GM12878 (cell line): ENCODE data around the gene SORL1. TPM values are rescaled to one million over a fixed set of nuclear protein-coding genes. Genes with fewer than 3 reads are reported as not detected.

Experiments used
- ASH2L ChIP-seq: fragments of 300-600, 200-600 bp; sonication (generic); IDR thresholded peaks from 2 replicates; pipeline ENCODE4 v1.6.1; 2017; ENCODE audit warnings: low read depth, mild to moderate bottlenecking, borderline replicate concordance
- CHD2 ChIP-seq: IDR thresholded peaks from 2 replicates; pipeline ENCODE4 v1.6.1; 2011; ENCODE audit warnings: low read depth, low read length, improper control_type of control experiment, borderline replicate concordance
- CREB1 ChIP-seq: IDR thresholded peaks from 2 replicates; pipeline ENCODE4 v1.6.1; 2012; ENCODE audit warnings: low read depth, mild to moderate bottlenecking, inconsistent platforms
- CTCF ChIP-seq, 3 experiments: IDR thresholded peaks in 2 of 3; conservative IDR thresholded peaks in 1 of 3; 2 replicates each; pipeline ENCODE4 v1.5.1; 2011; ENCODE audit warnings: low read depth in 3 of 3, low read length in 3 of 3, mild to moderate bottlenecking in 3 of 3, control low read depth in 2 of 3, moderate library complexity in 2 of 3, inconsistent platforms in 1 of 3, mixed read lengths in 1 of 3; ENCODE audit not compliant: control insufficient read depth in 2 of 3, insufficient read depth in 1 of 3; ENCODE audit errors: extremely low read depth in 1 of 3
- E2F4 ChIP-seq: IDR thresholded peaks from 2 replicates; pipeline ENCODE4 v1.6.1; 2012; ENCODE audit warnings: low read depth, low read length, improper control_type of control experiment
- JUND ChIP-seq: IDR thresholded peaks from 2 replicates; pipeline ENCODE4 v1.6.1; 2012; ENCODE audit warnings: low read depth, mild to moderate bottlenecking, low read length, improper control_type of control experiment, moderate library complexity
- KDM1A ChIP-seq: fragments of 200-600 bp; sonication (generic); IDR thresholded peaks from 2 replicates; pipeline ENCODE4 v1.6.1; 2016; ENCODE audit warnings: borderline replicate concordance
- KLF5 ChIP-seq: fragments of 450-650 bp; IDR thresholded peaks from 2 replicates; pipeline ENCODE4 v1.6.1; 2014; ENCODE audit warnings: mild to moderate bottlenecking; ENCODE audit not compliant: partially characterized antibody
- NFIC ChIP-seq: IDR thresholded peaks from 2 replicates; pipeline ENCODE4 v1.6.1; 2012; ENCODE audit warnings: low read depth, mild to moderate bottlenecking, inconsistent platforms, low read length, moderate library complexity
- NFYA ChIP-seq: IDR thresholded peaks from 2 replicates; pipeline ENCODE4 v1.6.1; 2011; ENCODE audit warnings: low read depth, mild to moderate bottlenecking, low read length, improper control_type of control experiment, borderline replicate concordance
- PAX8 ChIP-seq: fragments of 450-650 bp; IDR thresholded peaks from 2 replicates; pipeline ENCODE4 v1.6.1; 2017; ENCODE audit warnings: mild to moderate bottlenecking, moderate library complexity
- POLR2AphosphoS5 ChIP-seq: IDR thresholded peaks from 2 replicates; pipeline ENCODE4 v1.6.1; 2011; ENCODE audit warnings: mild to moderate bottlenecking, low read length, inconsistent platforms
- RUNX3 ChIP-seq: IDR thresholded peaks from 2 replicates; pipeline ENCODE4 v1.6.1; 2012; ENCODE audit warnings: low read length, inconsistent platforms
- TAF1 ChIP-seq: IDR thresholded peaks from 2 replicates; pipeline ENCODE4 v1.6.1; 2011; ENCODE audit warnings: mild to moderate bottlenecking, low read depth, low read length, borderline replicate concordance
- polyA plus RNA-seq, 11 experiments: library from polyadenylated mRNA; depleted of rRNA in 4 of 11; unstranded in 6 of 11; stranded (reverse) in 5 of 11; fragments of >200 nt; fragmentation: Nextera tagmentation in 4 of 11; fragmentation: Illumina TruSeq in 1 of 11; extraction: Ambion mirVana in 4 of 11; extraction: Trizol in 1 of 11; gene quantifications; 1 replicate in 1 of 11; 2 replicates in 10 of 11; pipeline versions ENCODE4 v1.2.1 to v1.2.3, GENCODE V29; 2011 to 2016; ENCODE audit warnings: inconsistent platforms in 2 of 11, missing spikeins in 2 of 11, low read depth in 1 of 11
- total RNA-seq, 4 experiments: library from RNA; depleted of rRNA in 3 of 4; stranded (reverse); fragments of >200 nt in 3 of 4; fragmentation: Illumina TruSeq in 1 of 4; extraction: Trizol in 1 of 4; gene quantifications; 2 replicates each; pipeline versions ENCODE4 v1.2.1 to v1.2.3, GENCODE V29; 2013 to 2021
- TF ChIP-seq, protein P1 (sequence below): fragments of 150-350 bp; IDR thresholded peaks from 2 replicates; pipeline ENCODE4 v1.6.1; 2016; ENCODE audit warnings: low read depth, low read length
- TF ChIP-seq, protein P2 (sequence below): IDR thresholded peaks from 2 replicates; pipeline ENCODE4 v1.6.1; 2011; ENCODE audit warnings: borderline replicate concordance, low read depth, mild to moderate bottlenecking, moderate library complexity, low read length; ENCODE audit not compliant: insufficient read depth, poor library complexity, severe bottlenecking
- TF ChIP-seq, protein P3 (sequence below): fragments of 150-350 bp; IDR thresholded peaks from 2 replicates; pipeline ENCODE4 v1.6.1; 2014; ENCODE audit warnings: mild to moderate bottlenecking, low read depth, low read length
- TF ChIP-seq, protein P4 (sequence below): fragments of 450-650 bp; IDR thresholded peaks from 2 replicates; pipeline ENCODE4 v1.6.1; 2014; ENCODE audit warnings: mild to moderate bottlenecking

SORL1 gene
- total and polyA plus RNA-seq, 10 of the 15 experiments (the other 5 are each of a cell fraction or from before 2014, with no cell fraction given) = 20.2 to 107 (median 59.9) TPM

DNA sequence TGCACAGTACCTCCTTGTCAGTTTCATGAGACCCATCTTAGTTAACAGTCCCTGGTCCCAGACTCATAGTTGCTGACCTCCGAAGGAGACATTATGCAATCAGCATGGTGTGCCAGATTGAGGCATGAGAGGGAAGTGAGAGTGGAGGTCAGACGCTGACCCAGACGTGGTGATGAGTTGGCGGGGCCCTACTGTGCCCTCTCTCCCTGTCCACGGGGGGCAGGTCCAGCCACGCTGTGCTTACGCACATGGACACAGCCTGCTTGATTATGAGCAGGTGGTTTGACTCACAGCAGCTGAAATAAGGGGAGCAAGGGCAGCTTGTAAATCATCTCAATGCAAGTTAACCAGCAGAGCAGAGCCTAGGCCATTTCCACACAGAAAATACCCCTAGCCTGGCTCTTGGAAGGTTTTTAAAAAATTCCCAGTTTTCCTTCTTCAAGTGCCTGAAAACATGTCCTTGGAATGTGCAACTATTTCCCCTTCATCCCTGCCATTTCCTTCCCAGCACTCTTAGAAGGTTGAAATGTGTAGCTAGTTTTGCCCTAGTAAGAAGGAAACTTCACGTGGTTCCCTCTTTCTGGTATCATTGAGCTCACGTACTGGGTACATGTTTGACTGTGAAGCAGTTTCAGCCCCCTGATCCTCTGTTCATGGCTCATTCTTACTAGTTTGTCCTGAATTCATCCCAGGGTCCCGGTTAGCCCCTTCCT lies 123.3 kb downstream of the SORL1 start (continued):
- TF ChIP-seq, protein P1, sequence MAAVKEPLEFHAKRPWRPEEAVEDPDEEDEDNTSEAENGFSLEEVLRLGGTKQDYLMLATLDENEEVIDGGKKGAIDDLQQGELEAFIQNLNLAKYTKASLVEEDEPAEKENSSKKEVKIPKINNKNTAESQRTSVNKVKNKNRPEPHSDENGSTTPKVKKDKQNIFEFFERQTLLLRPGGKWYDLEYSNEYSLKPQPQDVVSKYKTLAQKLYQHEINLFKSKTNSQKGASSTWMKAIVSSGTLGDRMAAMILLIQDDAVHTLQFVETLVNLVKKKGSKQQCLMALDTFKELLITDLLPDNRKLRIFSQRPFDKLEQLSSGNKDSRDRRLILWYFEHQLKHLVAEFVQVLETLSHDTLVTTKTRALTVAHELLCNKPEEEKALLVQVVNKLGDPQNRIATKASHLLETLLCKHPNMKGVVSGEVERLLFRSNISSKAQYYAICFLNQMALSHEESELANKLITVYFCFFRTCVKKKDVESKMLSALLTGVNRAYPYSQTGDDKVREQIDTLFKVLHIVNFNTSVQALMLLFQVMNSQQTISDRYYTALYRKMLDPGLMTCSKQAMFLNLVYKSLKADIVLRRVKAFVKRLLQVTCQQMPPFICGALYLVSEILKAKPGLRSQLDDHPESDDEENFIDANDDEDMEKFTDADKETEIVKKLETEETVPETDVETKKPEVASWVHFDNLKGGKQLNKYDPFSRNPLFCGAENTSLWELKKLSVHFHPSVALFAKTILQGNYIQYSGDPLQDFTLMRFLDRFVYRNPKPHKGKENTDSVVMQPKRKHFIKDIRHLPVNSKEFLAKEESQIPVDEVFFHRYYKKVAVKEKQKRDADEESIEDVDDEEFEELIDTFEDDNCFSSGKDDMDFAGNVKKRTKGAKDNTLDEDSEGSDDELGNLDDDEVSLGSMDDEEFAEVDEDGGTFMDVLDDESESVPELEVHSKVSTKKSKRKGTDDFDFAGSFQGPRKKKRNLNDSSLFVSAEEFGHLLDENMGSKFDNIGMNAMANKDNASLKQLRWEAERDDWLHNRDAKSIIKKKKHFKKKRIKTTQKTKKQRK = no peak
- TF ChIP-seq POLR2AphosphoS5 = no peak
- TF ChIP-seq ASH2L = 0 out of 2 replicates have a peak, but pooled peaks have one; percentile 22
- TF ChIP-seq, protein P2, sequence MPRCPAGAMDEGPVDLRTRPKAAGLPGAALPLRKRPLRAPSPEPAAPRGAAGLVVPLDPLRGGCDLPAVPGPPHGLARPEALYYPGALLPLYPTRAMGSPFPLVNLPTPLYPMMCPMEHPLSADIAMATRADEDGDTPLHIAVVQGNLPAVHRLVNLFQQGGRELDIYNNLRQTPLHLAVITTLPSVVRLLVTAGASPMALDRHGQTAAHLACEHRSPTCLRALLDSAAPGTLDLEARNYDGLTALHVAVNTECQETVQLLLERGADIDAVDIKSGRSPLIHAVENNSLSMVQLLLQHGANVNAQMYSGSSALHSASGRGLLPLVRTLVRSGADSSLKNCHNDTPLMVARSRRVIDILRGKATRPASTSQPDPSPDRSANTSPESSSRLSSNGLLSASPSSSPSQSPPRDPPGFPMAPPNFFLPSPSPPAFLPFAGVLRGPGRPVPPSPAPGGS = peak; percentile 72
- TF ChIP-seq KDM1A = no peak
- TF ChIP-seq KLF5 = peak; percentile 23
- no peak for TF ChIP-seq TAF1
- TF ChIP-seq PAX8 = no peak
- TF ChIP-seq NFIC = peak; percentile 71
- TF ChIP-seq E2F4 = no peak
- peak; percentile 75 for TF ChIP-seq CREB1
- peak; percentile 80 for TF ChIP-seq CHD2
- peak; percentile 67 for TF ChIP-seq RUNX3
- TF ChIP-seq NFYA = no peak
- TF ChIP-seq CTCF (IDR thresholded peaks at IDR 0.05 in 2 of 3, conservative IDR thresholded peaks at IDR 0.05 in 1 of 3; ENCODE audit: control insufficient read depth in 2 of 3, extremely low read depth in 1 of 3, insufficient read depth in 1 of 3, low read depth in 3 of 3, low read length in 3 of 3) = no peak
- TF ChIP-seq JUND = no peak
- TF ChIP-seq, protein P3, sequence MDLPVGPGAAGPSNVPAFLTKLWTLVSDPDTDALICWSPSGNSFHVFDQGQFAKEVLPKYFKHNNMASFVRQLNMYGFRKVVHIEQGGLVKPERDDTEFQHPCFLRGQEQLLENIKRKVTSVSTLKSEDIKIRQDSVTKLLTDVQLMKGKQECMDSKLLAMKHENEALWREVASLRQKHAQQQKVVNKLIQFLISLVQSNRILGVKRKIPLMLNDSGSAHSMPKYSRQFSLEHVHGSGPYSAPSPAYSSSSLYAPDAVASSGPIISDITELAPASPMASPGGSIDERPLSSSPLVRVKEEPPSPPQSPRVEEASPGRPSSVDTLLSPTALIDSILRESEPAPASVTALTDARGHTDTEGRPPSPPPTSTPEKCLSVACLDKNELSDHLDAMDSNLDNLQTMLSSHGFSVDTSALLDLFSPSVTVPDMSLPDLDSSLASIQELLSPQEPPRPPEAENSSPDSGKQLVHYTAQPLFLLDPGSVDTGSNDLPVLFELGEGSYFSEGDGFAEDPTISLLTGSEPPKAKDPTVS = no peak
- TF ChIP-seq, protein P4, sequence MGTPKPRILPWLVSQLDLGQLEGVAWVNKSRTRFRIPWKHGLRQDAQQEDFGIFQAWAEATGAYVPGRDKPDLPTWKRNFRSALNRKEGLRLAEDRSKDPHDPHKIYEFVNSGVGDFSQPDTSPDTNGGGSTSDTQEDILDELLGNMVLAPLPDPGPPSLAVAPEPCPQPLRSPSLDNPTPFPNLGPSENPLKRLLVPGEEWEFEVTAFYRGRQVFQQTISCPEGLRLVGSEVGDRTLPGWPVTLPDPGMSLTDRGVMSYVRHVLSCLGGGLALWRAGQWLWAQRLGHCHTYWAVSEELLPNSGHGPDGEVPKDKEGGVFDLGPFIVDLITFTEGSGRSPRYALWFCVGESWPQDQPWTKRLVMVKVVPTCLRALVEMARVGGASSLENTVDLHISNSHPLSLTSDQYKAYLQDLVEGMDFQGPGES = no peak
